Measurements from ENCODE around the gene BCAS2.
"Not testable (repeated sequence)": the region's sequence is repeated elsewhere in the genome, so short reads cannot be mapped to it uniquely, and the experiment has no call there.

The BCAS2 gene

GRCh38 chr1:114581335-114582287 is at the start of gene BCAS2:
BCAS2 (minus strand) TSS chr1:114581615; CDS start chr1:114581591, 24 bp downstream.
- peak; percentile 97 to 98 for DNase-seq

GRCh38 chr1:114627107-114627506 is 45.7 kb upstream of the BCAS2 start:
- no peak for DNase-seq

- DNase-seq: no peak
Observed at GRCh38 chr1:114623364-114623763, 41.9 kb upstream of the BCAS2 start.

- DNase-seq: no peak
Observed at GRCh38 chr1:114620419-114620818, 39.0 kb upstream of the BCAS2 start.

GRCh38 chr1:114618606-114619005 is 37.2 kb upstream of the BCAS2 start:
- DNase-seq: no peak

- DNase-seq: no peak
Observed at GRCh38 chr1:114610546-114611245, 29.3 kb upstream of the BCAS2 start.

GRCh38 chr1:114609826-114610225 is 28.4 kb upstream of the BCAS2 start:
- no peak for DNase-seq

GRCh38 chr1:114609026-114609425 is 27.6 kb upstream of the BCAS2 start:
- DNase-seq: no peak

- DNase-seq: no peak
Observed at GRCh38 chr1:114607223-114607622, 25.8 kb upstream of the BCAS2 start.

GRCh38 chr1:114597949-114598348 is 16.5 kb upstream of the BCAS2 start:
- DNase-seq: no peak

- no peak for DNase-seq
Observed at GRCh38 chr1:114595602-114596001, 14.2 kb upstream of the BCAS2 start.

- no peak for DNase-seq
Observed at GRCh38 chr1:114594046-114594445, 12.6 kb upstream of the BCAS2 start.

- no peak for DNase-seq
Observed at GRCh38 chr1:114589122-114589521, 7.7 kb upstream of the BCAS2 start.

- no peak for DNase-seq
Observed at GRCh38 chr1:114588196-114588689, 6.8 kb upstream of the BCAS2 start.

- no peak for DNase-seq
Observed at GRCh38 chr1:114587203-114587991, 6.0 kb upstream of the BCAS2 start.

GRCh38 chr1:114586513-114587047 is 5.2 kb upstream of the BCAS2 start:
- DNase-seq: no peak

- DNase-seq: no peak
Observed at GRCh38 chr1:114585231-114585630, 3.8 kb upstream of the BCAS2 start.

- DNase-seq: no peak
Observed at GRCh38 chr1:114574365-114574764, 7.0 kb downstream of the BCAS2 start.

- no peak for DNase-seq
Observed at GRCh38 chr1:114564141-114564540, 17.3 kb downstream of the BCAS2 start.

GRCh38 chr1:114562978-114563510 is 18.4 kb downstream of the BCAS2 start:
- DNase-seq: not testable (repeated sequence)

GRCh38 chr1:114561333-114561732 is 20.1 kb downstream of the BCAS2 start:
- DNase-seq: no peak

GRCh38 chr1:114559356-114559755 is 22.1 kb downstream of the BCAS2 start:
- DNase-seq: no peak

Measured in CD4-positive, alpha-beta T cell treated with Interleukin-1 beta for 1 hour (primary cell).